HG03097 (cell line): ENCODE measurements around the gene C1RL.
"Not testable (repeated sequence)": the region's sequence is repeated elsewhere in the genome, so short reads cannot be mapped to it uniquely, and the experiment has no call there.

ENCODE experiments used
- ATAC-seq: cut with Tn5 transposase; IDR thresholded peaks from one replicate; pipeline ENCODE4 v1.9.1; 2021; ENCODE audit not compliant: unreplicated experiment, low FRiP score

Gene C1RL

DNA sequence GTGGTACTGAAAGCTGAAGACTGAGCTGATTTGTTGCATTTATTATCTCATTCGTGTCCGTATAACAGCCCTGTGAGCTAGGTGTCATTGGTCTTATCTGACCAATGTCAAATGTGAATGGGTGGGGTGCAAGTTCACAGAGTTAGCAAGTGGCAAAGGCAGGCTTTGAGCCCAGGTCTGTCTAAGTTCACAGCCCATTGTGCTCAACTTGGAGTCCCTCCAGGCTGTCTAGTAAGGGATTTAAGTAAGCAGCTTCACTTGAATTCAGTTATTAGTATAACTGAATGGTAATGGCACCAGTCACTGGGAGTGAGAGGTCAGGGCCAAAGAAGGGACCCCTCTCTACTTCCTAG lies 40.0 kb downstream of the C1RL start:
- no peak for ATAC-seq

DNA sequence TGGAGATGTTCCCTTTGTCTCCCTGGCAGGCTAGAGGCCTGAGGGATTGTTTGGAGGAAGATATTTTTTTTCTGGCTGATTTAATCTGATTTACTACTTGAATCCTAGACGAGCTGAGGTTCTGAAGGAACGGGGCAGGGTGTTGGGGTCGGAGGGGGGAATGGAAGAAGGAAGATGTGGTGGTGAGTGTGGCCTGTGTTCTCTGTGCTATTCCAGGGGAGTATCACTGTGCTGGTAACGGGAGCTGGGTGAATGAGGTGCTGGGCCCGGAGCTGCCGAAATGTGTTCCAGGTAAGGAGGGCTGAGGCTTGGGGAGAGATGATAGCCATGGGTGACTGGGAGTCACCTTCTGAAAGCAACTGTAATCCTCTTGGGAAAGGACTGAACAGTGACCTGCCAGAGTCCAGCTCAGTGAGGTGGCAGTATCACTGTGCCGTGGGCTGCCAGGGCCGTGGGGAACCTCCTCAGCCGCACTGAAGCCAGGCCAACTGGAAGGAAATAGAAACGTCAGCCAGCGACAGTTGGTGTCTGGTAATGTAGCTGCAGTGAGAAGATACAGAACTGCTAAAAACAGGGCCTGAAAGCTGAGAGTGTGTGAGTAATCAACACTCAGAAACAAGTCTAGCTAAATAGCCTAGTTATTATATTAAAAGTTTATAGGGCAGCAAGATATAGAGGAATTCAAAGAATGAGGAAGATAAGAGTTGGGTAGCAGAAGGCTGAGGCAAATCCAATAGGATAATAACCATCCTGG lies 40.6 kb downstream of the C1RL start:
- no peak for ATAC-seq

GRCh38 chr12:7067096-7067495 lies 41.9 kb downstream of the C1RL start:
- ATAC-seq: no peak

GRCh38 chr12:7066596-7066995 lies 42.4 kb downstream of the C1RL start:
- no peak for ATAC-seq

DNA sequence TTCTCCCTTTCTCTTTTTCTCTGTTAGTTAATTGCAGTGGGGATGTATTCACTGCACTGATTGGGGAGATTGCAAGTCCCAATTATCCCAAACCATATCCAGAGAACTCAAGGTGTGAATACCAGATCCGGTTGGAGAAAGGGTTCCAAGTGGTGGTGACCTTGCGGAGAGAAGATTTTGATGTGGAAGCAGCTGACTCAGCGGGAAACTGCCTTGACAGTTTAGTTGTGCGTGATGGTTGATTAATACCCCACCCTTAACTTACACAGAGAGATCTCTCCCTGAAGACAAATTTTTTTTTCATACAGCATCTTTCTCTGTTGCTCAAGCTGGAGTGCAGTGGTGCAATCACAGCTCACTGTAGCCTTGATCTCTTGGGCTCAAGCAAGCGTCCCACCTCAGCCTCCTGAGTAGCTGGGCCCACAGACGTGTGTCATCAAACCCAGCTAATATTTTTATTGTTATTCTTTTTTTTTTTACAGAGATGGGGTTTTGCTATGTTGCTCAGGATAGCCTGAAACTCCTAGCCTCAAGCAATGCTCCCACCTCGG lies 43.9 kb downstream of the C1RL start:
- ATAC-seq: no peak

DNA sequence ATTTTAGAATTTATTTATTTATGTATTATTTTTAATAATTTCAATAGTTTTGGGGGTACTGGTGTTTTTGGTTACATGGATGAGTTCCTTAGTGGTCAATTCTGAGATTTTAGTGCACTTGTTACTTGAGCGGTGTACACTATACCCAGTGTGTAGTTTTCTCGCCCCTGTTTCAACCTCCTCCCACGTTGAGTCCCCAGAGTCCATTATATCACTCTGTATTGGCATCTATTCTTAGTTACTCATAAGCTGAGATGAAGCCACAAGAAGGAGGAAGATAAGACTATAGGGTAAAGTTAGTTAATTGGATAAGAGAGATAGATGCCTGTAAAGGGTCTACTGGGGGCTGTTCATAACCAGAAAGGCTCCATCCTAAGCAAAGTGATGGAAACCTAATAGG lies 44.5 kb downstream of the C1RL start:
- no peak for ATAC-seq

GRCh38 chr12:7061596-7061995 lies 47.4 kb downstream of the C1RL start:
- ATAC-seq: no peak

- no peak for ATAC-seq
Measured at GRCh38 chr12:7061138-7061537, 47.9 kb downstream of the C1RL start.

DNA sequence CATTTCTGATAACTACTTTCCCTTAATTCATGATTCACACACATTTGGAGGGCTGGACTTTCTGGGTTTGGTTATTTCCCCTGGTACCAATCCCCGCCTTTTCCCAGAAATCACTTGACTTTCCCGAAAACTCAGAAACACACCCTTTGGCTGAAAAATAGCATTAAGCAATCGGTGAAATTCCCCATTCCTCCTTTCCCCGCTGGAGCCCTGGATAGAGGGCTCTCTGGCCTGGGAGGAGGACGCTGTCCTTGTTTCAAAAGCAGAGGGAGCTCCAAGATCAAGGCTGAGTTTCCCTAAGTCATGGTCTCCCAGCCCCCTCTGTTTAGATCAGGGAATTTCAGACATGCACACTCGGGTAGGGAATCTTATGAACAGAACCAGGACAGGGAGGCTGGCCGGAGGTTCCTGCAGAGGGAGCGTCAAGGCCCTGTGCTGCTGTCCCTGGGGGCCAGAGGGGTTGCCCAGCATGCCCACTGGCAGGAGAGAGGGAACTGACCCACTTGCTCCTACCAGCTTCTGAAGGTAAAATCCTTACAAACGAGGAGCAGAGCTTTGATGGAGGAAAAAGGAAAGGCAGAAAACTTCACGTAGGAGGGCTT lies 48.6 kb downstream of the C1RL start, which contains the start of gene C1S:
Gene C1S, plus strand, starts transcription at position 366 of the 602 bp plus-strand sequence. CDS start 1,195 bp downstream, outside the sequence.
- no peak for ATAC-seq

DNA sequence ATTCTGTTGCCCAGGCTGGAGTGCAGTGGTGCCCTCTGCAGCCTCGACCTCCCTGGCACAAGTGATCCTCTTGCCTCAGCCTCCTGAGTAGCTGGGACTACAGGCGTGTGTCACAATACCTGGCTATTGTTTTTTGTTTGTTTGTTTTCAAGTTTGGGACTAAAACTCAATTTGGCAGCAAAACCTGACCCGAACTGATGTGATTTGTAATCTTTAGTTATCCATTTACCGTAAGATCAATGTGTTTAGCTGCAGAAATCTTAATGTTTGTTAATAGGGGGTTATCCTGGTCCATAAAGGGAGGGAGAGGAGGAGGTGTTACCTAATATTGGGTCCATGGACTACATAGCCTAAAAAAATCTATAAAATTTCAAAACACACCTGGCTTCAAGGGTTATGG lies 49.2 kb downstream of the C1RL start:
- no peak for ATAC-seq

GRCh38 chr12:7058850-7059395 lies 50.1 kb downstream of the C1RL start:
- ATAC-seq: no peak

GRCh38 chr12:7058163-7058845 lies 50.7 kb downstream of the C1RL start:
- no peak for ATAC-seq

DNA sequence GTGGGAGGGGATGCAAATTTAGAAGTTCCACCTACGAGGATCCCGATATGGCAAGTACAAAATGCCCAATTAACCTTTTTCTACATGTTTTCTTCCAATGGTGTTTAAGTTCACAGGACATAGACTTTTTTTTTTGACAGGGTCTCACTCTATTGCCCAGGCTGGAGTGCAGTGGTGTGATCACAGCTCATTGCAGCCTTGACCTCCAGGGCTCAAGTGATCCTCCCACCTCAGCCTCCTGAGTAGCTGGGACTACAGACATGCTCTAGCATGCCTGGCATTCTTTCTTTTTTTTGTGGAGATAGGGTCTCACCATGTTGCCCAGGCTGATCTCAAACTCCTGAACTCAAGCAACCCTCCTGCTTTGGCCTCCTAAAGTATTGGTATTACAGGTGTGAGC lies 53.3 kb downstream of the C1RL start:
- not testable (repeated sequence) for ATAC-seq

- no peak for ATAC-seq
Measured at GRCh38 chr12:7054925-7055324, 54.1 kb downstream of the C1RL start.

GRCh38 chr12:7049973-7050372 lies 59.0 kb downstream of the C1RL start:
- not testable (repeated sequence) for ATAC-seq

DNA sequence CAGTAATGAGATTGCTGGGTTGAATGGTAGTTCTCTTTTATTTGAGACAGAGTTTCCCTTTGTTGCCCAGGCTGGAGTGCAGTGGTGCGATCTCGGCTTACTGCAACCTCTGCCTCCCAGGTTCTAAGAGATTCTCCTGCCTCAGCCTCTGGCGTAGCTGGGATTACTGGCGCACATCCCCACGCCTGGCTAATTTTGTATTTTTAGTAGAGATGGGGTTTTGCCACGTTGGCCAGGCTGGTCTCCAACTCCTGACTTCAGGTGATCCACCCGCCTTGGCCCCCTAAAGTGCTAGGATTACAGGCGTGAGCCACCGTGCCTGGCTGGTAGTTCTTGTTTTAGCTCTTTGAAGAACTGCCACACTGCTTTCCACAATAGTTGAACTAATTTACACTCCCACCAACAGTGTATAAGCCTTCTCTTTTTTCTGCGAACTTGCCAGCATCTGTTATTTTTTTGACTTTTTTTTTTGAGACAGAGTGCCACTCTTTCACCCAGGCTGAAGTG lies 59.5 kb downstream of the C1RL start:
- ATAC-seq: not testable (repeated sequence)

DNA sequence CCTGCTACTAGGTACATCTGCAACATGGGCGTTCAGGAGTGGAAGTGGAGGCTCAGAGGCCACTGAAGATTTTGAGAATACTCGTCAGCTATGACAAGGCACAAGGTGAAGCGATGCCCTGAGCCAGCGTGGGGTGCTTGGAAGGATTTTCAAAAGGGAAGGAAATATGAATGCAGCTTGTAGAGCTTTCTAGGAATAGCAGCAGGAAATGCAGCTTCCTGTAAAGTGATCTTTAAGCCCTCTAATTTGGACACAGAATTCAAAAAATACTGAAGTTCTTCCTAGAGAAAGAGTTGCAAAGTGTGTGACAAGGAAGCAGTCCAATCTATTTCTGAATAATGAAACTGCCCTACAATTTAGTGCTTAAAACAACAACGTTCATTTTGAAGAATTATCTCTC lies 61.7 kb downstream of the C1RL start:
- ATAC-seq: no peak

- ATAC-seq: no peak
Measured at GRCh38 chr12:7046383-7047105, 62.5 kb downstream of the C1RL start.

DNA sequence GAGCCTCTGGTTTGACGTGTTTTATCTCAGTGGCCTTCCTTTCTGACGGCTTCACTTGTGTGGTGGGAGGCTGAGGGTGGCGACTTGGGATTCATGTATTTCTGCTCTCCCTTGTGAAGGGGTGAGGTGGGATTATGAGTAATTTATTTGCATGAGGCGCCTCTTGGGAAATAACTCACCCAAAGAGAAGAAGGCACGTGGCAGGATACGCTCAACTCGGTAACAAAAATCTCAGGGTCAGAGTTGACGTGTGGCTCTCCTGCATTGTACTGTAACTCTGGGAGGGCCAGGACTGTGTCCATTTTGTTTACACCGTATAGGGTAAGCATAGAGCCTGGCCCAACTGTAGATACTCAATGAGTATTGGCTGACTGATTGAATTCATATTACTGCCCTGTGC lies 63.1 kb downstream of the C1RL start:
- no peak for ATAC-seq
